GM12873 (cell line): ENCODE measurements around the gene ARSJ.

Experiments used
- CTCF ChIP-seq: IDR thresholded peaks from 2 replicates; pipeline ENCODE4 v1.5.1; 2012; ENCODE audit warnings: low read depth, mild to moderate bottlenecking, moderate library complexity, low read length, control low read depth; ENCODE audit not compliant: insufficient read depth; ENCODE audit errors: missing control alignments

Gene ARSJ

DNA sequence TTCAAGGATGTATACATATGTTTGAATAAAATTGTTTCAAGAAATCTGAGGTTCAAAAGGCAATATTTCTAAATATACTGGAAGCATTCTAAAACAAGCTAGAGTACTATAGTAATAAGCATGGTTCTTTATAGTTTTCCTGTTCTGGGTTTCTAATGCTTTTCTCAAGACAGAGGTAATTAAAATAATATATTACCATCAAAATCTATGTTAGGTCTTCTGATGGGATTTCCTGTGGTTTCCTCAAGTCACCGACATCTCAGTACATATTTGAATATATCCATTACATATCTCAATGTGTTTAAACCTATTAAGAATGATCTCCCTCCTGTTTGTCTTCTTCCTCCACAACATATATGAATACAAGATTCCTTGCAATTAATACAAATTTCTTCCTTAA is 25.6 kb downstream of the ARSJ start:
- no peak for TF ChIP-seq CTCF

GRCh38 chr4:113952452-113953029 is 26.9 kb downstream of the ARSJ start:
- peak; percentile 81 for TF ChIP-seq CTCF

GRCh38 chr4:113951263-113951662 is 28.2 kb downstream of the ARSJ start:
- no peak for TF ChIP-seq CTCF

DNA sequence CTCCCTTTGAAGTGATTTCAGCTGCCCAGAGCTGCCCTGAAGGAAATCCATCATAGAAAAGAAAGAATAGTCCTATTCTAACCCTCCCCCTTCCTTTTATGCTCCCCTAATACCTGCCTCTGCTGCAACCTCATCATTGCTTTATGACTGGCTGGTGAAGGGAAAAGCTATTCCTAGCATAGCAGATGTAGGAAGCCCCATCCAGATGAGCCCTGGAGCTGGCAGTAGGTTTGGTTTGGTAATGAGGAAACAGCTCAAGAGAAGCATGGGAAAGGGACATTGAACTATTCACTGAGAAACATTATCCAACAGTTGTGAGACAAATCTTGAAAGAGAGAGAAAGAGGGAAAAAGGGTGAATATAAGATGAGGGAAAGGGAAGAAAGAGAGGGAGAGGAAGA is 29.2 kb downstream of the ARSJ start:
- no peak for TF ChIP-seq CTCF

GRCh38 chr4:113947484-113947883 is 32.0 kb downstream of the ARSJ start:
- TF ChIP-seq CTCF, result no peak

- no peak for TF ChIP-seq CTCF
Observed at GRCh38 chr4:113945906-113946305, 33.5 kb downstream of the ARSJ start.

GRCh38 chr4:113943863-113944262 is 35.6 kb downstream of the ARSJ start:
- no peak for TF ChIP-seq CTCF
